Fibroblast of peridontal ligament (primary cell): Measurements from ENCODE around the gene GREM2.

ENCODE experiments used
- DNase-seq: peaks from one replicate; pipeline ENCODE4 v3.0.0-alpha.2; 2010; ENCODE audit errors: extremely low read depth

The GREM2 gene

DNA sequence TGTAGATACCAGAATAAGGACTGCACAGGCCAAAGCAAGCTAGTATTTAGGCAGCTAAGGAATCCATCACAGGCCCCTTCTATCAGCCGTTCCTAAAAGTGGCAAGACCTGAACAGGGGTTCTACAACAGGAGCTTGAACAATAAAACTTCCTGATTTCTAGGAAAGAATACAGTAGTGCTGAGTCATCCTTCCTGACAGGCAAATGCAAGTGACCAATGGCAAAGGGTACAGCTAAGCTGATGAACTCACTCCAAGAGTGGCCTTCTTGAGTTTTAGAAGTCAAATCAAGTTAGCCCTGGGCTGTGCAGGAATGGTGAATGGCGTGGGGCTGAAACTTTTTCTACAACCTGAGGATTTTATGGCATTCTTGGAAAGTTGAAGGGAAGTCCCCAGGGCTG lies 112.9 kb downstream of the GREM2 start:
- peak; percentile 55 for DNase-seq

DNA sequence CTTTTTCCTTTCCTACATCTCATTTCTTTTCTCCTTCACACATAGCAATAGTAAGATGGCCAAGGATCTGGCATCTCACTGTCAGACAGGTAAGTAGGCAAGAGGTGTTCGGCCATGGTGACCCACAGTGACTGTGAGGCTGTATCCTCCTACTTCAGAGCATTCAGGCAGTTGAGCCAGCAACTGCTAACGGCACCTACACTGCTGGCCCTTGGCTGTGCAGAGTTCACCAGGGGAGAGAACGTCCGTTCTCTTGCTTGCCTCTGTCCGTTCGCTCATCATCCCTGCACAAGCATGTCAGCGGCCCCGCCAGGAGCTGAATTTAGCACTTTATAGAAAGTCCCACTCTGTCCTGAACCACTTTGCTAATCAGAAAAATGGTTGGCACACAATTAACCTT lies 113.6 kb downstream of the GREM2 start:
- DNase-seq: no peak

DNA sequence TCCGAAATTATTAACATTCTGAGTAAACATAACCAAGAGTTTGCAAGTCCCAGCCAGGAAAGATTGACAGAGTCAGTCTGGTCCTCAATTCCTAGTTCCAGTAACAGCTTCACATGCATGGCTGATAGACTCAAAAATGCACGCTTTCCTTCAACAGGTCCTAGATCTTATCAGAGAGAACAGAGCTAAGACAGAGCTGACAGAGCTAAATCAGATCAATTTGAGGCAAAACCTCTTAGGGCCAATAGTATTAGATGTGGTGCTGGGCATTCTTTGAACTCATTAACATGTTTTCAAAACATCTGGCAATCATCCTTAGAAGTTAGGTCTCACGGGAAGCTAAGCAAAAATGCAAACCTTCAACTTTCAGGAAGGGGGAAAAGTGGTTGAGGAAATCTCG lies 114.0 kb downstream of the GREM2 start:
- DNase-seq: no peak

DNA sequence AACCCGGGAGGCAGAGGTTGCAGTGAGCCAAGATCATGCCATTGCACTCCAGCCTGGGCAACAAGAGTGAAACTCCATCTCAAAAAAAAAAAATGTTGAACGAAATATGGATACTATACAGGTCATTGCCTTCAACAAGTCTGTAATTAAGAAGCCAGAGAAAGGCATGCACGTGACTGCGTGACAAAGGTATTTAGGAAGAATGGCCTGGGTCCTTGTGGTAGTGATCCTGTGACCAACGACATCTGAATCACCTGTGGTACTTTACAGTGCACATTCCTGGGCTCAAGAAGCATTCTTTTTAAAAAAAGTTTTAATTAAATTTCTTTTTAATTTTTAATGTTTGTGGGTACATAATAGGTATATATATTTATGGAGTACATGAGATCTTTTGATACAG lies 115.0 kb downstream of the GREM2 start:
- no peak for DNase-seq

DNA sequence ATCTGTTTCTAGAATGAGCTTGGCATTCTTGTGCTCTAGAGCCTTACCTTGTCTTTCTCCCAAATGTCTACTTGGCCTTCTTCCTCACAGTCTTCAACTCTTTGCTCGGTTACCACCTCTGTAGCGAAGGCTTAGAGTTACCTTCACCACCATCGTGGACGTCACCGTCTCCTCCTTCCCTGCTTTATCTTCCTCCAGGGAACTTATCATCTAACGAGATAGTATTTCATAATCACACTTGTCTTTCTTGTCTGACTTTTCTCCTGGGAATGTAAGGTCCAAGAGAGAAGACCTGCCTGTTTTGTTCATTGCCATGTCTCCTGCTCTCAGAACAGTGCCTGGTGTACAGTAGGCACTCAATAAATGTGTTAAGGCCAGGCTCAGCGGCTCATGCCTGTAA lies 115.6 kb downstream of the GREM2 start:
- no peak for DNase-seq

DNA sequence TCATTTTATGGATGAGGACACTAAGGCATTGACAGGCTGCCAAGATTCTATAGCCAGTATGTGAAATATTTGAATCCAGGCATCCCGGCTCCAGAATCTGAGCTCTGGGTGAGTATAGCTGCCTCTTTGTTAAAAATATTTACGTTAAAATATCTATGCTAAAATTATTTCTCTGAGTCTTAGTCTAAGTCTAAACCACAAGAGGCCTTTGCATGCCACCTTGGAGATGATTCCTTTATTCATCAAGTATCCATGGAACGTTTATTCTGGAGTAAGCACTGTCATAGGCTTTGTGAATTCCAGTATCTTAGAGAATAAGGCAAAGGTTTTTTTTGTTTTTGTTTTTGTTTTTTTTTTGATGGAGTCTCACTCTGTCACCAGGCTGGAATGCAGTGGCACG lies 116.4 kb downstream of the GREM2 start:
- DNase-seq: no peak

DNA sequence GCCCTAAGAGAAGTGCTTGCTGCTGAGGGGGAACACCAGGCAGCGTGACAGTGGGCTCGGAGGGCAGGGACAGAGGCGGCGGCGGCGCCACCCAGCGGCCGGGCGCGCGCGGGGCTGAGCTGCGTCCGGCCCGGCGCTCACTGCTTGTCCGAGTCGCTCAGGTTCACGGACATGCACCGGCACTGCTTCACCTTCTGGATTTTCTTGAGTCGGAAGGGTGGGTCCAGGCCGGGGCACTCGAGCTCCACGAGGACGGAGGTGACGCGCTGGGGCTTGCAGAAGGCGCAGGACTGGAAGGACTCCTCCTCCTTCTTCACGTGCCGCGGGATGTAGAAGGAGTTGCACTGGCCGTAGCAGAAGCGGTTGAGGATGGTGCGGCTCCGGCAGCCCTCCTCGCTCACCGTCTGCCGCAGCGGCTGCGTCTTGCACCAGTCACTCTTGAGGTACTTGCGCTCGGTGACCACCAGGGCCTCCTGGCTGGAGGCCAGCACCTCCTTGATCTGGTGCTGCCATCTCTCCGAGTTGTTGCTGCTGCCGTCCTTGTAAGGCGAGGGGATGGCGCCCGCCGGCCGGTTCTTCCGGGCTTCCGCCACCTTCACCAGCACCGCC lies 119.0 kb downstream of the GREM2 start:
- no peak for DNase-seq

DNA sequence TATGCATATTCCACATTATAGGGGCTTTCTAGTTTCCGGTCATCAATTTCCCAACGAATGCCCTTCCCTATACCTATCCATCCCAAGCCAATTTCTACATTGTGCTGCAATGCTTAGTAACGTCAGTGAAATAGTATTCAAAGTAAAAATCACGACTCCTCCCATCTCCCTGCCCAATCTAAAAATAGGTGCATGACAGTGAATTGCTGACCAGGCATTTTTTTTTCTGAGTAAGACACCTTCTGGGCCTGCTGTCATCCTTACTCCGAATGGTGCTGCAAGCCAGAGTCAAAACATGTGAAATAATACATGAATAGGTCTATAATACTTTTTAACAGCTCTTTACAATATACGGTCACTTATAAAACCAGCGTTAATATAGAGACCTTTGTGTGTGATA lies 120.2 kb downstream of the GREM2 start:
- no peak for DNase-seq

DNA sequence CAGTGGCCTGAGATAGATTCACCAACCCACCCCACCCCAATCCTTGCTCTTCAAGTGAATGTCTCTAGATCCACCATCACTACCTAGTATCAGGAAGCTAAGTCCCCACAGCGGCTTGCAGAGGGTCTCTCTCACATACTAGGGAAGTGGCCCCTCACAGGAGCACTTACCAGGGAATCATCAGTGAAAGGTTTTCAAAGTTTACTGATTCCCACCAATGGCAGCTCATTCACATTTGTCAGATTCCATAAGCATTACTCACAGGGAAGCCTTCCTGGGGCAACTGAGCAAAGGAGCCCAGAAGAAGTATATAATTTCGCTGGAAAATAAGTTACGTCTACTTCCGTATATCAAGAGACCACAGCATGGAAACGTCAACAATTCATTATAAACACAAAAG lies 120.8 kb downstream of the GREM2 start:
- DNase-seq: no peak

DNA sequence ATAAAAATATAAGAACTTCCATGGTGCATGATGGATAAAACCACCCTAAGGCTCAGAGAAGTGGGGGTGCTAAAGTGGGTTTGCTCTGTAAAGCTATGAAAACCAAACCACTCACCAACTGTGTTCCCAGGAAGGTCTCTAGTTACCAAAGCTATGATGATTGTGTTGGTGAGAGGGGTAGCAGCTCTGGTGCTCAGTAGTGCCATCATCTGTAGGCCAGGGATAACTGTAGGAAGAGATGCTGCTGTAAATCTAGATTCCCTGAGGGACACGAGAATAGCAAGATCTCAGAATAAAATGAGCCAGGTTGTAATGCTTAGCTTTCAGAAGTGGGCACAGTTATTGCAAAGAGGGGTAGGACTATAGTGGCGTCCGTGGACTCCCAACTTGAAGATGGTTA lies 124.5 kb downstream of the GREM2 start:
- no peak for DNase-seq

DNA sequence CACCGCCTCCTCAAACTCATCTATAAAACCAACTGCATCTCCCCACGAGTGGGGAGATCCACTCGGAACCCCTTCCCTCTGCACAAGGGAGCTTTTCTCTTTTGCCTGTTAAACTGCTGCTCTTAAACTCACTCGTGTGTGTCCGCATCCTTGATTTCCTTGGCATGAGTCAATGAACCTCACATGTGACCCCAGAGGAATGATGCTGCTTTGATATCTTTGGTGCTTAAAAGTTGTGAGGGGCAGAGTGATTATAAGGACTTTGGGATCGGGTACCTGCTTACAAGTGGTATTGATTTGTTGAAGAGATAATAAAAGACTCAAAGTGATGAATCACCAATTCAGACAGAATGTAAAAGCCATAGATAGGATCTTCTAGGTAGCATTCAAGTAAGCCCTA lies 125.3 kb downstream of the GREM2 start:
- peak; percentile 41 for DNase-seq

DNA sequence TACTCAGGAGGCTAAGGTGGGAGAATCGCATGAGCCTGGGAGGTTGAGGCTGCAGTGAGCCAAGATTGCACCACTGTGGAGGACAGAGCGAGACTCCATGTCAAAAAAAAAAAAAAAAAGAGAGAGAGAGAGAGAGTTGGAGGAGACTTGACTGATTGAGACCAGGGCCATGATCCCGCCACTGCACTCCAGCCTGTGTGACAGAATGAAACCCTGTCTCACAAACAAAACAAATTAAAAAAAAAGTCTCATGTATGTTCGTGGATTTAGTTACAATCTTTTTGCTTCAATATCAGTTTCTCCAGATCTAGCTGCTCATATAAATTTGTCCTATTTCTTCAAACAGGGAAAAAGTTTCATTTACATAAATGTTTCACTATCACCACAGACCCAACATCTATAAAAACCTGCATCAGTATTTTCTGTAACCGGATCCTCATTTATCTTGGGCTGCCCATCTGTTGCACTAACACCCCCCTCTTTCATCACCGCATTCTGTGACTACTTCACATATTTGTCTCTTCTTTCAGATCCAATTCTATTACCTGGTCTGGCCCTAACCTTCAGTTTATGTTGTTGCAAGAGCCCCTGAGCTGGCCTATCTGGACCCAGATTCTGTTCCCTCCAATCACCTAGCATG lies 127.0 kb downstream of the GREM2 start:
- DNase-seq: no peak

DNA sequence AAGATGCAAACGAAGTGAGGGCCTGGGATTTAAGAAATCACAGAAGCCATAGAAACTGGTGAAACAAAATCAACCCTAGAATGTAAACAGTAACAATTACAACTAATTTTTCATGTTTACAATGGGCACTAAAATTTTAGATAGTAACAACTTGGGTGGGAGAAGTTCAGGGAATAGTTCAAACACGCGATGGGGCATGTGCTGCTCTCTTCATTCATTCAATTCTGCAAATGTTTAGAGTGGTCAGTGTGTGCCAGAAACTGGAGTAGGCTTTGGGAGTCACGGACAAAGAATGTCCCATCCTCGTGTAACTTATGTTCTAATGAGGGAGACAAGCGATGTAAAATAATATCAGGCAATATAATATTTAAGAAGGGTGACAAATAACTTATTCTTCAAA lies 133.4 kb downstream of the GREM2 start:
- DNase-seq: no peak

DNA sequence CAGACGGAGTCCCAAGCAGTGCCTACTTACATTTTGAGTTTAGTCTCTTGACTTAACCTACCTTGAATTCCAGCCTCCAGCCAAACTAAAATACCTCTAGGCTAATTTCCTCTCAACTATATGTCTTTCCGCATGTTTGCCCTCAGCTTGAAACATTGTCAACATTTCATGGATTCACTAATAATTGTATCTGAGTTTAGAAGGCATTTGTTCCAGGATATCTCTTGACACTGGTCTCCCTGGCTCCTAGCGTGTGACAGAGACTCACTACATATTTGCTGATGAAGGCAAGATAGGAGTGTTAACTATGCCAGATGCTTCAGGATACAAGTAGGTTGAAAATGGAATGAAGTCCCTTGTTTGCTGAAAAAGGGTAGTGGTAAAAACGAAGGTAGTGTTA lies 136.1 kb downstream of the GREM2 start:
- no peak for DNase-seq

DNA sequence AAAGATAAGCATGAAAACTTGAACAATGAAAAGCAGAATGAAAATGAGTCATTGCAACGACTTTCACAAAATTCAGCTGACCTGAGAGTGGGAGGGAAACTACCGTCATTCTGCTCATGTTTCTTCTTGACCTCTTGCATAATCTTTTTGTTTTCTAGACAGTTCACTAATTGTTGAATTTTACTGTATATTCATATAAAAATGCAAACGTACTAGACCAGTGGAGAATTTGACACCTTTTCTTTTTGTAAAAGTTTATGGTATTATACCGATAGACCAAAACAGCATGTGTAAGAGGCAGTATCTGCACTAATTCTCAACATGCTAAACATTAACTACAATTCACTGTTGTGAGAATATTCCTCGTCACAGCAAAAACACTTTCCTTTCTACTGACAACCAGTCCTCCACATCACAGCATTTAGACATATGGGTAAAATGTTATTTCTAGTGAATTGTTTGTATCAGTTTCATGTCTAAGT lies 137.8 kb downstream of the GREM2 start:
- DNase-seq: peak; percentile 86

DNA sequence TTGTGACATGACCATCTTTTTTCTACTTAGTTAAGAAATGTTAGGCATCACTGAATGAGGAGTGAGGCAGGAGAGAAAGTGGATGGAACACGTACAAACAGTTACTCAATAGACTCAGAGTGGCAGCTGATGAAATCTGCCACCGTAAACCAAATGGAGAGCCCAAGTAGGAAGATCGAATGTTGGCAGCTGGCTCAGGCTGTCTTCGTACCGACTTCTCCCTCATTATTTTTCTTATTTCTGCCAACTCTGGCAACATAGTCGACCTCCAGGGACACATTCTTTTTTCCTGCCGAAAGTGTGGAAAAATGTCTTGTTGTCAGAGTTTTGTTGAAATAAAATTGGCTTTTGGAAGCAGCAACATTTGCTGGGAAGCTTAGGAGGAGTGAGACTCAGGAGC lies 143.3 kb downstream of the GREM2 start:
- DNase-seq: peak; percentile 48

DNA sequence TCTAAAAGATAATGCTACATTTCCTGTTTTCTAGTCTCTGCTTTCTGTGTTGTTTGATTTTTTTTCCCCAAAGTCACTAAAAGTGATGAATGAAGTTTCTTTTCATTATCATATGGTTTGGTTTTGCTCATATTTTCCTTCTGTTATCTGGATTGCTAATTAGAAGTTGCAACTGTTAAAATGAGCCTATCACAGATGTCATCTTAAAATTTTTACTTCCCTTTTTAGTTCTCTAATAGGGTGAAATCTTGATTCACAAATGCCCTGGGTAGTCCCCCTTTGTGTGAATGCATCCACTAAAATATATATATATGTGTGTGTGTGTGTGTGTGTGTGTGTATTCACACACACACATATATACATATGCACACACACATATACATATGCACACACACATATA lies 144.1 kb downstream of the GREM2 start:
- no peak for DNase-seq

DNA sequence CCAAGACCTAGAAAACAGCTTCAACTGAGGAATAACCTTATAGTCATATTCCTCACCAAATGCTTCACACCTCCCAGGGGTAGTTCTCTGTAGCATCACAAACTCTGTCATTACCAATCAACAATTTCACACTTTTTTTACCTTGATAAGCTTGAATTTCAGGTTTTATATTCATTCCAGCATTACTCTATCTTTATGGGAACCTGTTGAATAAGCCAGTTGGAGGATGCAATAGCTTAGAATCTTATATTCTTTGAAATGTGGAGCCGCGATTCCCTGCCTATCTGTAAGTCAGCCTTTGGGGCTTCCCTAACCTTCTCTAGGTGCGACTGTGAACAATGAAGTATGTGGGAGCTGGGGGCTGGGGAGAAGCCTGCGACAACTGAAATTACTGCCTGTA lies 145.4 kb downstream of the GREM2 start:
- no peak for DNase-seq

DNA sequence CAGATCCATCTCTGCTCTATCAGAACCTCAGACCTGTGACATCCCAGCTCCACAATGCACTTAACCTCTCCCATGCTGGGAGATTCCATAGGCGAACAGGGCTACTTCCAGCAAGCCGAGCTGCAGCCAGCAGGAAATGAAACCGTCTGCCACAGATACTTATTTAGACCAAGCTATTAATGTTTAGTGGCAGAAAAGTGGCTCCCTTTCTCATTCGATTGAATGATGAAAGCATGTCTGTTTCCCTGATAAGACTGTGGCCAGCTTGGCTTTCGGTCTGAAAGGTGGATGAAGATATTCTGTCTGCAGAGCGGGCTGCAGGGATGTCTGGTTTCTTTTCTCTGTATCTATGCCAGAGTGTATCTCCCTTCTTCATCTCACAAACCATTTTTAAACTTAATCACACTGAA lies 146.4 kb downstream of the GREM2 start:
- DNase-seq: no peak

DNA sequence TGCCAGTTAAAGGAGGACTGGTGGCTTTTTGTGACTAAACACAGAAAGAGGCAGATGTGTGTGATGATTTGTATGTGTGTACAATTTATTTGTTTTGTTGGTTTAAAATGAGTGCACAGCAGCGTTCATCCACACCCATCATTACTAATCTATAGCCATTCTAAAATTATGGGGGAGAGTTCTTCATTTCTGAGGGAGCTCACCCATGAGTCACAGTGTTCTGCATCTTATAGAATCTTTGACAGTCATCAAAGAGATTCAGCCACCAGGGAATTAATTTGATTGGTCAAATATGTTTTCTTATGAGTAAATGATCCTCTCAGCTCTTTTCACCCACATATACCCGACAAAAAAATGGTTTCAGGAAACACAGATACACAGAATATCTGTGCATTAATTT lies 147.9 kb downstream of the GREM2 start:
- DNase-seq: no peak

DNA sequence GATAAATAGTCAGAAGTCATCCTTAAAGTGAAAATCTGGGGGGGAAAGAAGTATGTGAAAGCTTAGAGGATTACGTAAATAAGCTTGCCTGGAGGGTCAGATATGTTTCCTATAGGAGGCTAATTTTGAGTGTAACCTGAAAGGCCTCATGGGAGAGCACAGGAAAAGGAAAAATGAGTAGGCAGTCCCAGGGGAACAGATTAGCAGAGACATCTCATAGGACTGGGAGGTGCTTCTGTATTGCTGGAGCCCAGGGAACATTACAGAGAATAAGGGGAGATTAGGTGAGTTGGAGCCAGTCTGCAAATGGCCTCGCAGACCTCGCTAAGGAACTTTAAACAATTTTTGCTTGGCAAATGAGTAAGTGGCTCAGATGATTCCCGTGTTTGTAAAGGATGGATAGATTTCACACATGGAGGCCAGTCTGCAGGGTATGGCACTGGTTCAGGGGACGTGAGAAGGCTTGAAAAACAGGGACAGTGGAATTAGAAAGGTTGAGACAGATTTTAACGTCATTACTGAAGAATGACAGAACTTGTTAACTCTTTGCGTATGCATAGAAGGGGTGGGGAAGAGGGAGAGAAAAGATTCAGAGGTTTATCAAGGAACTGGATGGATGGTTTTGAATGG lies 149.1 kb downstream of the GREM2 start:
- DNase-seq: no peak

DNA sequence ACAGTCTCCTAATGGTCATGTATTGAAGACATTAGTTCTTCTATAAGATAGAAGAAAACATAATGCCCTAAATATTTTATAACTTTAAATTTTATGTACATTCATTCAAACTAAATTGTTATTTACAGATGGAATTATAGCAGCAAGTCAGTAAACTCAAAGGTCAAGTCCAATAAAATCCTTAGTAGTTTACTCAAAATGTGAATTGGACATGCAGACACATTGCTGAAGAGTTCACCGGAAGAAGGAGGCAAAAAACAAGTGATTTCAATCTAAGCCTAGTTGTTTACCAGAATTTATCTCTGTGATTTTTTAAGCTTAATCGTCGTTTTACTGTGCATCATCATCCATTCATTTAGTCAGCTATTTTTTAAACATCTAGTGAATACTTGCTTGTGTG lies 149.7 kb downstream of the GREM2 start:
- no peak for DNase-seq

DNA sequence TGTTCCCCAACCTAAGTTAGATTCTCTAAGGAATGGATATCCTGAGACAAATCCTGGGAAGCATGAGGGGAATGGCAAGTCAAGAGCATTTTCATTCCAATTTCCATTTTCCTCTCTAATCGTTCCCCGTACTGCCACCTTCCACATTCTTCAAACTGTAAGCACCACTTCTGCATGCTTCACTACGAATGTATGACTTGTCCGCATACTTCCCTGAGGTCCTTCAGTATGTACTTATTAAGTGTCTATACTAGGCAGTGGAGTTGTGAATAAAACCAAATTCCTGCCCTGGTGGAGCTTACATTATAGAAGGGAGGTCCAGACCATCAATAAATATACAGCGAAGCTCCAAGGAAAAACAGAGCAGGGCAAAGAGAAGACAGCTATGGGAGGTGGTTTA lies 154.8 kb downstream of the GREM2 start:
- no peak for DNase-seq
